SK-N-SH treated with all-trans-retinoic acid at 6 μM for 48 hours (cell line): ENCODE data around the gene SFXN5.
"Not testable (repeated sequence)": the region's sequence is repeated elsewhere in the genome, so short reads cannot be mapped to it uniquely, and the experiment has no call there.

Experiments
- ATAC-seq: fragments of 200-7000 bp; cut with Tn5 transposase; 3 replicates; pipeline ENCODE4 v1.9.1; 2020; ENCODE audit warnings: mild to moderate bottlenecking, moderate library complexity
- BACH2 ChIP-seq: fragments of 250-450 bp; sonication (Bioruptor Pico); IDR thresholded peaks from 2 replicates; pipeline ENCODE4 v1.9.0; 2021; ENCODE audit warnings: mild to moderate bottlenecking, borderline replicate concordance
- CSDC2 ChIP-seq: fragments of 250-450 bp; sonication (Bioruptor Pico); IDR thresholded peaks from 2 replicates; pipeline ENCODE4 v1.5.0; 2020; ENCODE audit warnings: mild to moderate bottlenecking, moderate library complexity
- ESRRG ChIP-seq: fragments of 250-450 bp; sonication (Bioruptor Pico); IDR thresholded peaks from 2 replicates; pipeline ENCODE4 v1.6.1; 2021; ENCODE audit warnings: mild to moderate bottlenecking
- OSR1 ChIP-seq: fragments of 250-450 bp; sonication (Bioruptor Pico); IDR thresholded peaks from 2 replicates; pipeline ENCODE4 v1.8.0; 2022; ENCODE audit warnings: moderate library complexity, mild to moderate bottlenecking, inconsistent platforms
- PPARA ChIP-seq: fragments of 250-450 bp; sonication (Bioruptor Pico); IDR thresholded peaks from 2 replicates; pipeline ENCODE4 v1.5.0; 2020; ENCODE audit warnings: mild to moderate bottlenecking, borderline replicate concordance
- RARB ChIP-seq: fragments of 250-450 bp; sonication (Bioruptor Pico); IDR thresholded peaks from 2 replicates; pipeline ENCODE4 v1.8.0; 2021; ENCODE audit warnings: mild to moderate bottlenecking, moderate library complexity
- SNAI2 ChIP-seq: fragments of 250-450 bp; sonication (Bioruptor Pico); IDR thresholded peaks from 2 replicates; pipeline ENCODE4 v1.5.0; 2020; ENCODE audit warnings: mild to moderate bottlenecking, moderate library complexity
- TCF4 ChIP-seq: fragments of 250-450 bp; sonication (Bioruptor Pico); IDR thresholded peaks from 2 replicates; pipeline ENCODE4 v1.8.0; 2021; ENCODE audit warnings: mild to moderate bottlenecking, moderate library complexity, borderline replicate concordance
- TOX ChIP-seq: fragments of 250-450 bp; sonication (Bioruptor Pico); IDR thresholded peaks from 2 replicates; pipeline ENCODE4 v1.8.0; 2021; ENCODE audit warnings: mild to moderate bottlenecking, moderate library complexity, borderline replicate concordance
- ZC3H10 ChIP-seq: fragments of 250-450 bp; sonication (Bioruptor Pico); IDR thresholded peaks from 2 replicates; pipeline ENCODE4 v1.5.1; 2021; ENCODE audit warnings: mild to moderate bottlenecking, moderate library complexity
- ZFP3 ChIP-seq: fragments of 250-450 bp; sonication (Bioruptor Pico); IDR thresholded peaks from 2 replicates; pipeline ENCODE4 v1.5.0; 2020; ENCODE audit warnings: mild to moderate bottlenecking, moderate library complexity
- ZNF565 ChIP-seq: fragments of 450-650 bp; formaldehyde crosslinking; conservative IDR thresholded peaks from 2 replicates; pipeline ENCODE4 v1.5.0; 2020; ENCODE audit warnings: low read depth, mild to moderate bottlenecking, moderate library complexity
- ZNF8 ChIP-seq: fragments of 450-650 bp; formaldehyde crosslinking; IDR thresholded peaks from 2 replicates; pipeline ENCODE4 v1.5.0; 2020; ENCODE audit warnings: mild to moderate bottlenecking, moderate library complexity
- TF ChIP-seq, protein P1 (sequence below): fragments of 250-450 bp; sonication (Bioruptor Pico); IDR thresholded peaks from 2 replicates; pipeline ENCODE4 v1.8.0; 2020; ENCODE audit warnings: mild to moderate bottlenecking, moderate library complexity, borderline replicate concordance
- TF ChIP-seq, protein P2 (sequence below): fragments of 250-450 bp; sonication (Bioruptor Pico); IDR thresholded peaks from 2 replicates; pipeline ENCODE4 v1.5.0; 2020; ENCODE audit warnings: mild to moderate bottlenecking, moderate library complexity
- TF ChIP-seq, protein P3 (sequence below): fragments of 250-450 bp; sonication (Bioruptor Pico); IDR thresholded peaks from 2 replicates; pipeline ENCODE4 v1.5.1; 2020; ENCODE audit warnings: low read depth, mild to moderate bottlenecking, moderate library complexity
- TF ChIP-seq, protein P4 (sequence below): fragments of 250-450 bp; sonication (Bioruptor Pico); IDR thresholded peaks from 2 replicates; pipeline ENCODE4 v1.8.0; 2021; ENCODE audit warnings: low read depth, mild to moderate bottlenecking, moderate library complexity, borderline replicate concordance

The SFXN5 gene

DNA sequence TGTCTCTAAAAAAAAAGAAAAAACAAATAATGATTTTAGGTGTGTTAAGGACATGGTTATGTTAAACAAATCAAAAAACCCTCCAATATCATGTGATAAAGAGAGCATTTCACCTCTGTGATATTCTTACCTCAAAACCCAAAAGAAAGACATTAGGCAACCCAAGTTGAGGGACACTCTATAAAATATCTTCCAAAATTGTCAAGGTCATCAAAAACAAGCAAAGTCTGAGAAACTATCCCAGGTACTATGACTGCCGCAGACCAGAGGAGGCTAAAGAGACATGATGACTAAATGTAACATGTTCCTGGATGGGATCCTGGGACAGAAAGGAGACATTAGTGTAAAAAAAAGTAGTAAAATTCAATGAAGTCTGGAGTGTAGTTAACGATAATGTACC lies 4.5 kb downstream of the SFXN5 start:
- ATAC-seq = no peak
- TF ChIP-seq, protein P1, sequence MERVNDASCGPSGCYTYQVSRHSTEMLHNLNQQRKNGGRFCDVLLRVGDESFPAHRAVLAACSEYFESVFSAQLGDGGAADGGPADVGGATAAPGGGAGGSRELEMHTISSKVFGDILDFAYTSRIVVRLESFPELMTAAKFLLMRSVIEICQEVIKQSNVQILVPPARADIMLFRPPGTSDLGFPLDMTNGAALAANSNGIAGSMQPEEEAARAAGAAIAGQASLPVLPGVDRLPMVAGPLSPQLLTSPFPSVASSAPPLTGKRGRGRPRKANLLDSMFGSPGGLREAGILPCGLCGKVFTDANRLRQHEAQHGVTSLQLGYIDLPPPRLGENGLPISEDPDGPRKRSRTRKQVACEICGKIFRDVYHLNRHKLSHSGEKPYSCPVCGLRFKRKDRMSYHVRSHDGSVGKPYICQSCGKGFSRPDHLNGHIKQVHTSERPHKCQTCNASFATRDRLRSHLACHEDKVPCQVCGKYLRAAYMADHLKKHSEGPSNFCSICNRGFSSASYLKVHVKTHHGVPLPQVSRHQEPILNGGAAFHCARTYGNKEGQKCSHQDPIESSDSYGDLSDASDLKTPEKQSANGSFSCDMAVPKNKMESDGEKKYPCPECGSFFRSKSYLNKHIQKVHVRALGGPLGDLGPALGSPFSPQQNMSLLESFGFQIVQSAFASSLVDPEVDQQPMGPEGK (CRISPR knock-in tag) = no peak
- TF ChIP-seq, protein P2, sequence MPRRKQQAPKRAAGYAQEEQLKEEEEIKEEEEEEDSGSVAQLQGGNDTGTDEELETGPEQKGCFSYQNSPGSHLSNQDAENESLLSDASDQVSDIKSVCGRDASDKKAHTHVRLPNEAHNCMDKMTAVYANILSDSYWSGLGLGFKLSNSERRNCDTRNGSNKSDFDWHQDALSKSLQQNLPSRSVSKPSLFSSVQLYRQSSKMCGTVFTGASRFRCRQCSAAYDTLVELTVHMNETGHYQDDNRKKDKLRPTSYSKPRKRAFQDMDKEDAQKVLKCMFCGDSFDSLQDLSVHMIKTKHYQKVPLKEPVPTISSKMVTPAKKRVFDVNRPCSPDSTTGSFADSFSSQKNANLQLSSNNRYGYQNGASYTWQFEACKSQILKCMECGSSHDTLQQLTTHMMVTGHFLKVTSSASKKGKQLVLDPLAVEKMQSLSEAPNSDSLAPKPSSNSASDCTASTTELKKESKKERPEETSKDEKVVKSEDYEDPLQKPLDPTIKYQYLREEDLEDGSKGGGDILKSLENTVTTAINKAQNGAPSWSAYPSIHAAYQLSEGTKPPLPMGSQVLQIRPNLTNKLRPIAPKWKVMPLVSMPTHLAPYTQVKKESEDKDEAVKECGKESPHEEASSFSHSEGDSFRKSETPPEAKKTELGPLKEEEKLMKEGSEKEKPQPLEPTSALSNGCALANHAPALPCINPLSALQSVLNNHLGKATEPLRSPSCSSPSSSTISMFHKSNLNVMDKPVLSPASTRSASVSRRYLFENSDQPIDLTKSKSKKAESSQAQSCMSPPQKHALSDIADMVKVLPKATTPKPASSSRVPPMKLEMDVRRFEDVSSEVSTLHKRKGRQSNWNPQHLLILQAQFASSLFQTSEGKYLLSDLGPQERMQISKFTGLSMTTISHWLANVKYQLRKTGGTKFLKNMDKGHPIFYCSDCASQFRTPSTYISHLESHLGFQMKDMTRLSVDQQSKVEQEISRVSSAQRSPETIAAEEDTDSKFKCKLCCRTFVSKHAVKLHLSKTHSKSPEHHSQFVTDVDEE (CRISPR knock-in tag) = no peak
- TF ChIP-seq OSR1 = no peak

DNA sequence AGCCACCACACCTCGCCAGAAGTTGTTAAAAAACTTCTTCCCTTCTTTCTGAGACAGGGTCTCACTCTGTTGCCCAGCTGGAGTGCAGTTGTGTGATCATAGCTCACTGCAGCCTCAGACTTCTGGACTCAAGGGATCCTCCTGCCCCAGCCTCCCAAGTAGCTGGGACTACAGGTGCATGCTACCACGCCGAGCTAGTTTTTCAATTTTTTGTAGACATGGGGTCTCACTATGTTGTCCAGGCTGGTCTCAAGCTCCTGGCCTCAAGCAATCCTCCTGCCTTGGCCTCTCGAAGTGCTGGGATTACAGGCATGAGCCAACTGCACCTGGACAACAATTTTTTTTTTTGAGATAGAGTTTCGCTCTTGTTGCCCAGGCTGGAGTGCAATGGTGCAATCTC lies 6.4 kb downstream of the SFXN5 start:
- ATAC-seq = not testable (repeated sequence)

DNA sequence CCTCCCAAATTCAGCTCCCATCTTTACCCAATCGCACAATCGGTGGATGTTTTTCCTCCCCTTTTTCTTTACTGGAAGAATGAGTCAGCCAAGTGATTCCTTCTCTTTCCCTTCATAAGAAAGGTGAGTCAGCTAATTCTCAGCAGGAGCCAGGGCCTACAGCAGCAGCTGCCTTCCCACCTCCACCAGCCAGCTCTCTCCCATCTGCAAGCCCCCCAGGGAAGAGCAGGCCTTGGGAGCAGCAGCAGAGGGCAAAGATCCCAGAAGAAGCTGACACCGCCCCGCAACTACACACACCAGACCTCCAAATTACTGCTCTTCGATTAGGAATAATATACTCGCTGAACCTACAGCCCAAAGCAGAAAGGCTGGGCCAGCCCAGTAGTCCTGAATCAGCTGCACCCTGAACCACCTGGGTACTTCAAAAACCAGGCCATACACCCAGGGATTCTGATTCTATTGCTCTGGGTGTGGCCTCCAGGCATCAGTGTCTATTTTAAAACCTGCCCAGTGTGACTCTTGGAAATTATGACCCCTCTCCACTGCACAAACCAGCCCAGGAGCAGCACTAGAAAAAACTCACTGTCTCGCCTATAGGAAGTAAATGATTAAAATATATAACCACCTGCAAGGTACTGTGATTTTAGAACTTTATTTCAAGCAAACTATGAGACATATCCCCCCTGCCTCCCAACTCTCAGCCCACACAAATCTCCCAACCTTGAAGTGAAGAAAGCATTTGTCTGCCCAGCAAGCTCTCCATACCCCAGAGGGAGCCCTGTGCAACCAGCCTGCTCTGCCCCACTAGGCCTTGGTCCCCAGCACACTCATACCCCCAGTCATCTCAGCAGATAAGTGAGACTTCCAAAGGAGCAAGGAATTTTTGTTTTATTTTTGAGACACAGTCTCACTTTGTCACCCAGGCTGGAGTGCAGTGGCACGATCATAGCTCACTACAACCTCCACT lies 7.3 kb downstream of the SFXN5 start:
- TF ChIP-seq RARB (CRISPR knock-in tag) = no peak
- TF ChIP-seq, protein P1 (CRISPR knock-in tag) = peak; percentile 87; the same call in 1 of the 2 replicates
- TF ChIP-seq ESRRG (CRISPR knock-in tag) = no peak

DNA sequence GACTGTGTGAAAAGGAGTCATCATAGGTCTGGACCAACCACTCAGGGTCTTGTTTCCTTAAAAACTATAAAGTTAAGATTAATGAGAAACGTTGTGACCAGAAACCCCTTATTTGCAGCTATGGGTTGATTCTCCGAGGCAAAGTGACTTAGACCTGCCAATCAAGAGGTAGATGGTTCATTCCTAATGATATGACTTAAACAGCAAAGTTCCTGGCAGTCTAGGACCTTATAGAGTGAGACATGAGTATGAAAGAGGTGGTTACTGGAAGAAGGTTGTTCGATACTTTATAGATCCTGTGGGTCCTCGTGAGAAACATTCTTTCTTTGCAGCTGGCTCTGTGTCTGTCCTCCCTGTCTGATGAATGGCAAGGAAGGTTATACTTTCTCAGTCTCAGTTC lies 8.0 kb downstream of the SFXN5 start:
- ATAC-seq = peak; percentile 40
- TF ChIP-seq ZC3H10 (CRISPR knock-in tag) (no peak), ESRRG (CRISPR knock-in tag) (no peak), ZFP3 (CRISPR knock-in tag) (no peak), TOX (no peak), SNAI2 (CRISPR knock-in tag) (no peak), RARB (CRISPR knock-in tag) (no peak), CSDC2 (CRISPR knock-in tag) (no peak), BACH2 (CRISPR knock-in tag) (no peak), ZNF8 (CRISPR knock-in tag) (no peak), PPARA (no peak), ZNF565 (CRISPR knock-in tag) (no peak), TCF4 (CRISPR knock-in tag) (no peak)
- TF ChIP-seq, protein P3, sequence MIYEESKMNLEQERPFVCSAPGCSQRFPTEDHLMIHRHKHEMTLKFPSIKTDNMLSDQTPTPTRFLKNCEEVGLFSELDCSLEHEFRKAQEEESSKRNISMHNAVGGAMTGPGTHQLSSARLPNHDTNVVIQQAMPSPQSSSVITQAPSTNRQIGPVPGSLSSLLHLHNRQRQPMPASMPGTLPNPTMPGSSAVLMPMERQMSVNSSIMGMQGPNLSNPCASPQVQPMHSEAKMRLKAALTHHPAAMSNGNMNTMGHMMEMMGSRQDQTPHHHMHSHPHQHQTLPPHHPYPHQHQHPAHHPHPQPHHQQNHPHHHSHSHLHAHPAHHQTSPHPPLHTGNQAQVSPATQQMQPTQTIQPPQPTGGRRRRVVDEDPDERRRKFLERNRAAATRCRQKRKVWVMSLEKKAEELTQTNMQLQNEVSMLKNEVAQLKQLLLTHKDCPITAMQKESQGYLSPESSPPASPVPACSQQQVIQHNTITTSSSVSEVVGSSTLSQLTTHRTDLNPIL (CRISPR knock-in tag) = no peak
- TF ChIP-seq, protein P4, sequence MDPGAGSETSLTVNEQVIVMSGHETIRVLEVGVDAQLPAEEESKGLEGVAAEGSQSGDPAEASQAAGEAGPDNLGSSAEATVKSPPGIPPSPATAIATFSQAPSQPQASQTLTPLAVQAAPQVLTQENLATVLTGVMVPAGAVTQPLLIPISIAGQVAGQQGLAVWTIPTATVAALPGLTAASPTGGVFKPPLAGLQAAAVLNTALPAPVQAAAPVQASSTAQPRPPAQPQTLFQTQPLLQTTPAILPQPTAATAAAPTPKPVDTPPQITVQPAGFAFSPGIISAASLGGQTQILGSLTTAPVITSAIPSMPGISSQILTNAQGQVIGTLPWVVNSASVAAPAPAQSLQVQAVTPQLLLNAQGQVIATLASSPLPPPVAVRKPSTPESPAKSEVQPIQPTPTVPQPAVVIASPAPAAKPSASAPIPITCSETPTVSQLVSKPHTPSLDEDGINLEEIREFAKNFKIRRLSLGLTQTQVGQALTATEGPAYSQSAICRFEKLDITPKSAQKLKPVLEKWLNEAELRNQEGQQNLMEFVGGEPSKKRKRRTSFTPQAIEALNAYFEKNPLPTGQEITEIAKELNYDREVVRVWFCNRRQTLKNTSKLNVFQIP (CRISPR knock-in tag) = no peak
- TF ChIP-seq, protein P1 (CRISPR knock-in tag) = no peak
- TF ChIP-seq, protein P2 (CRISPR knock-in tag) = no peak

More for the DNA sequence above, 7.3 kb downstream of the SFXN5 start:
- ATAC-seq = peak; percentile 94
